IMR-90 (cell line): ENCODE results near the gene KRTAP10-7. TPM values are rescaled to one million over a fixed set of nuclear protein-coding genes. Genes with fewer than 3 reads are reported as not detected.

Experiments used
- ATAC-seq: fragments of 200-7000 bp; cut with Tn5 transposase; 2 replicates; pipeline ENCODE4 v1.9.1; 2020; ENCODE audit warnings: low read depth, mild to moderate bottlenecking, moderate library complexity
- BruUV-seq: library from RNA; stranded (reverse); fragments of 400-500 nt; replicated peaks from 2 replicates; lab custom pipeline; 2021; lab: Mats Ljungman, UMichigan
- CTCF ChIA-PET: fragments of 300-600 bp; formaldehyde crosslinking; extraction: SDS; loops from one replicate; lab custom pipeline; 2021; ENCODE audit warnings: antibody characterized with exemption; lab: Yijun Ruan, JAX
- POLR2A ChIA-PET: fragments of 300-600 bp; sonication (Branson Sonifier 250); formaldehyde crosslinking; loops from one replicate; lab custom pipeline; 2022; ENCODE audit warnings: antibody characterized with exemption; ENCODE audit not compliant: unreplicated experiment; lab: Charles Lee
- DNase-seq: peaks from one replicate; pipeline ENCODE4 v3.0.0; 2013
- H2AFZ ChIP-seq: replicated peaks from 2 replicates; pipeline ENCODE3; 2013; ENCODE audit warnings: low read length, mild to moderate bottlenecking; ENCODE audit not compliant: poor library complexity
- H2AK5ac ChIP-seq: 2 replicates; pipeline ENCODE4 v1.6.1; 2013; ENCODE audit warnings: low read depth, low read length, inconsistent platforms
- H2AK9ac ChIP-seq: replicated peaks from 2 replicates; pipeline ENCODE3; 2013; ENCODE audit warnings: mild to moderate bottlenecking, low read depth, low read length, moderate library complexity; ENCODE audit not compliant: poor library complexity
- H2BK120ac ChIP-seq: 2 replicates; pipeline ENCODE4 v1.6.1; 2013; ENCODE audit warnings: low read depth, low read length, inconsistent platforms
- H2BK15ac ChIP-seq: 3 replicates; pipeline ENCODE4 v1.6.1; 2013; ENCODE audit warnings: low read depth, low read length, inconsistent platforms
- H2BK20ac ChIP-seq: 2 replicates; pipeline ENCODE4 v1.6.1; 2013; ENCODE audit warnings: low read depth, mild to moderate bottlenecking, inconsistent platforms, low read length, moderate library complexity
- H2BK5ac ChIP-seq: 2 replicates; pipeline ENCODE4 v1.6.1; 2013; ENCODE audit warnings: mild to moderate bottlenecking, low read depth, low read length, inconsistent platforms; ENCODE audit not compliant: poor library complexity, severe bottlenecking
- H3K14ac ChIP-seq: replicated peaks from 2 replicates; pipeline ENCODE4 v1.6.1; 2013; ENCODE audit warnings: low read depth, low read length, inconsistent platforms
- H3K18ac ChIP-seq: 2 replicates; pipeline ENCODE4 v1.6.1; 2013; ENCODE audit warnings: low read depth, low read length, control low read depth
- H3K23ac ChIP-seq: 2 replicates; pipeline ENCODE4 v1.6.1; 2013; ENCODE audit warnings: low read depth, low read length, inconsistent platforms
- H3K27ac ChIP-seq: 2 replicates; pipeline ENCODE4 v1.5.1; 2013; ENCODE audit warnings: mild to moderate bottlenecking, control low read depth, low read length; ENCODE audit not compliant: insufficient read depth
- H3K27me3 ChIP-seq: 2 replicates; pipeline ENCODE4 v1.6.1; 2013; ENCODE audit warnings: low read length; ENCODE audit not compliant: control insufficient read depth, insufficient read depth
- H3K36me3 ChIP-seq: 2 replicates; pipeline ENCODE4 v1.6.1; 2013; ENCODE audit warnings: low read length, mixed read lengths; ENCODE audit not compliant: control insufficient read depth, insufficient read depth
- H3K4ac ChIP-seq: 2 replicates; pipeline ENCODE4 v1.6.1; 2013; ENCODE audit warnings: low read depth, low read length, inconsistent platforms
- H3K4me1 ChIP-seq: 2 replicates; pipeline ENCODE4 v1.6.1; 2013; ENCODE audit warnings: low read length, mixed read lengths; ENCODE audit not compliant: control insufficient read depth, insufficient read depth
- H3K4me2 ChIP-seq: 2 replicates; pipeline ENCODE4 v1.6.1; 2013; ENCODE audit warnings: low read depth, mild to moderate bottlenecking, control low read depth, low read length, moderate library complexity
- H3K4me3 ChIP-seq: 2 replicates; pipeline ENCODE4 v1.5.1; 2013; ENCODE audit warnings: low read depth, mild to moderate bottlenecking, control low read depth, low read length, moderate library complexity; ENCODE audit not compliant: insufficient read depth
- H3K56ac ChIP-seq: 2 replicates; pipeline ENCODE4 v1.6.1; 2013; ENCODE audit warnings: low read length, inconsistent platforms; ENCODE audit not compliant: insufficient read depth; ENCODE audit errors: extremely low read depth
- H3K79me1 ChIP-seq, 2 experiments: 2 replicates each; pipeline ENCODE4 v1.6.1; 2013; ENCODE audit warnings: low read length in 2 of 2, inconsistent platforms in 1 of 2, low read depth in 1 of 2
- H3K9ac ChIP-seq: 2 replicates; pipeline ENCODE4 v1.6.1; 2013; ENCODE audit warnings: low read depth, low read length, control low read depth
- H3K9me1 ChIP-seq: 2 replicates; pipeline ENCODE4 v1.6.1; 2013; ENCODE audit warnings: low read length, inconsistent platforms; ENCODE audit not compliant: insufficient read depth
- H3K9me3 ChIP-seq: 2 replicates; pipeline ENCODE4 v1.6.1; 2013; ENCODE audit warnings: low read length; ENCODE audit not compliant: control insufficient read depth, insufficient read depth
- H4K20me1 ChIP-seq: 2 replicates; pipeline ENCODE4 v1.6.1; 2013; ENCODE audit warnings: low read length, inconsistent platforms; ENCODE audit not compliant: insufficient read depth
- H4K5ac ChIP-seq: 2 replicates; pipeline ENCODE4 v1.6.1; 2013; ENCODE audit warnings: mild to moderate bottlenecking, low read depth, low read length, control low read depth
- H4K8ac ChIP-seq, 2 experiments: 2 replicates each; pipeline ENCODE4 v1.6.1; 2013; ENCODE audit warnings: low read depth in 2 of 2, low read length in 2 of 2, control low read depth in 1 of 2, inconsistent platforms in 1 of 2
- H4K91ac ChIP-seq: 2 replicates; pipeline ENCODE4 v1.6.1; 2013; ENCODE audit warnings: low read depth, low read length, inconsistent platforms; ENCODE audit not compliant: insufficient read depth
- BHLHE40 ChIP-seq: fragments of 150-350 bp; IDR thresholded peaks from 2 replicates; pipeline ENCODE4 v1.6.1; 2016; ENCODE audit warnings: mild to moderate bottlenecking, low read depth, low read length
- CEBPB ChIP-seq: IDR thresholded peaks from 2 replicates; pipeline ENCODE4 v1.6.1; 2012; ENCODE audit warnings: low read depth, low read length, improper control_type of control experiment
- CHD1 ChIP-seq: IDR thresholded peaks from 2 replicates; pipeline ENCODE4 v1.6.1; 2012; ENCODE audit warnings: low read depth, low read length, improper control_type of control experiment
- FOS ChIP-seq: fragments of 150-350 bp; IDR thresholded peaks from 2 replicates; pipeline ENCODE4 v1.6.1; 2016; ENCODE audit warnings: low read depth, low read length
- MAFK ChIP-seq: IDR thresholded peaks from 2 replicates; pipeline ENCODE4 v1.6.1; 2012; ENCODE audit warnings: low read depth, low read length, improper control_type of control experiment
- MAZ ChIP-seq: IDR thresholded peaks from 2 replicates; pipeline ENCODE4 v1.6.1; 2012; ENCODE audit warnings: low read depth, mild to moderate bottlenecking, low read length, improper control_type of control experiment, moderate library complexity, borderline replicate concordance
- NFE2L2 ChIP-seq: fragments of 150-350 bp; IDR thresholded peaks from 2 replicates; pipeline ENCODE4 v1.6.1; 2016; ENCODE audit warnings: low read depth, mild to moderate bottlenecking, low read length
- POLR2A ChIP-seq: IDR thresholded peaks from 2 replicates; pipeline ENCODE4 v1.6.1; 2012; ENCODE audit warnings: mild to moderate bottlenecking, low read depth, low read length
- RFX5 ChIP-seq: IDR thresholded peaks from 2 replicates; pipeline ENCODE4 v1.8.0; 2012; ENCODE audit warnings: low read depth, mild to moderate bottlenecking, low read length, moderate library complexity
- WGBS, 2 experiments: methylation state at CpG; one replicate each; pipeline versions ENCODE4 v1.1.5 to v1.1.7; 2013; ENCODE audit warnings: missing lambda C conversion rate in 2 of 2; ENCODE audit not compliant: insufficient read length in 1 of 2; ENCODE audit errors: extremely low coverage in 2 of 2; 5-methylcytosine and 5-hydroxymethylcytosine counted together
- dilution Hi-C: fragments of 300-500 bp; cut with HindIII; formaldehyde crosslinking; loops from one replicate; pipeline ENCODE4 v1.14.3; 2018; ENCODE audit warnings: low sequenced_read_pairs; ENCODE audit not compliant: unreplicated experiment
- in situ Hi-C: fragments of 300-500 bp; cut with MboI; formaldehyde crosslinking; loops from 3 replicates; pipeline ENCODE4 v1.14.3; 2019; ENCODE audit warnings: low sequenced_read_pairs, inconsistent platforms, mixed read lengths
- intact Hi-C: fragments of 100-400 bp; cut with micrococcal nuclease; formaldehyde crosslinking; loops from 2 replicates; pipeline ENCODE4 v1.10.0; 2022
- polyA plus RNA-seq, 3 experiments: library from polyadenylated mRNA; depleted of rRNA; stranded (reverse); fragments of >200 nt; gene quantifications; 2 replicates each; pipeline ENCODE4 v1.2.3, GENCODE V29; 2012; ENCODE audit warnings: low replicate concordance in 1 of 3
- total RNA-seq: library from RNA; depleted of rRNA; stranded (reverse); fragments of >200 nt; gene quantifications from 2 replicates; pipeline ENCODE4 v1.2.3, GENCODE V29; 2012
- TF ChIP-seq, protein P1 (sequence below): fragments of 150-350 bp; IDR thresholded peaks from 2 replicates; pipeline ENCODE4 v1.6.1; 2017; ENCODE audit warnings: mild to moderate bottlenecking, antibody characterized with exemption, low read length, low read depth
- TF ChIP-seq, protein P2 (sequence below): fragments of 150-350 bp; IDR thresholded peaks from 2 replicates; pipeline ENCODE4 v1.6.1; 2016; ENCODE audit warnings: low read depth, mild to moderate bottlenecking, low read length, moderate library complexity, borderline replicate concordance
- TF ChIP-seq, protein P3 (sequence below): conservative IDR thresholded peaks from 2 replicates; pipeline ENCODE4 v1.5.1; 2012; ENCODE audit warnings: mild to moderate bottlenecking, low read depth, low read length, improper control_type of control experiment

KRTAP10-7 gene
- total and polyA plus RNA-seq, 2 of the 4 experiments (the other 2 are of a cell fraction) = not detected

DNA sequence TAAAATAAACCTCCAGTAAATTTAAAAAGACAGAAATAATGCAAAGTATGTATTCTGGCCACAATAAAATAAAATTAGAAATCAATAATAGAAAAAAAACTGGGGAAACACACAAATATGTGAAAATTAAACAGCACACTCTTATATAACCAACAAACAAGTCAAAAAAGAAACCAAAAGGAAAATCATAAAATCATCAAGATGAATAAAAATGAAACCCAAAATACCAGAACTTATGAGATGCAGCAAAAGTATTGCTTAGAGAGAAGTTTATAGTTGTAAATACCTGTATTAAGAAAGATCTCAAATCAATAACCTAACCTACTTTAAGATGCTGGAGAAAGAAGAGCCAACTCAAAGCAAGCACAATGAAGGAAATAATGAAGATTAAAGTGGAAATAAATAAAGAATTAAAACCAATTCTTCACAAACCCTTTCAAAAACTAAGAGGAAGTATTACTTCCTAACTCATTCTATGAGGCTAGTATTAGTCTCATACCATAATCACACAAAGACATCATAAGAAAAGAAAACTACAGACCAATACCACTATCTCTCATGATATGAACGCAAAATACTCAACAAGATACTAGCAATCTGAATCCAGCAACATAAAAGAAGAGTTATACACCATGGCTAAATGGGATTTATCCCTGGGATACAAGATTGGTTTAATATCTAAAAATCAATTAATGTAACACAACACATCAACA is 35.4 kb upstream of the KRTAP10-7 start:
- Histone ChIP-seq H2BK5ac (no peak overlapping the region), H4K20me1 (no peaks in the 10 kb centered on the region), H3K4me2 (no peak overlapping the region), H3K23ac (no peak overlapping the region), H3K4ac (no peak overlapping the region), H3K27me3 (no peaks in the 10 kb centered on the region; the same call in 1 of the 2 replicates), H2AFZ (no peak overlapping the region), H3K79me1 (no peaks in the 10 kb centered on the region), H3K9ac (no peak overlapping the region), H2BK120ac (no peak overlapping the region), H3K4me3 (no peak overlapping the region), H3K14ac (no peak overlapping the region), H3K18ac (no peak overlapping the region), H3K36me3 (no peaks in the 10 kb centered on the region), H2BK20ac (no peak overlapping the region), H3K27ac (no peak overlapping the region), H2AK5ac (no peak overlapping the region), H4K5ac (no peak overlapping the region), H2BK15ac (no peak overlapping the region), H3K9me1 (no peaks in the 10 kb centered on the region), H2AK9ac (no peak overlapping the region), H3K9me3 (no peaks in the 10 kb centered on the region), H4K8ac (no peak overlapping the region), H3K56ac (no peak overlapping the region), H3K4me1 (no peaks in the 10 kb centered on the region), H4K91ac (no peak overlapping the region)
- TF ChIP-seq CEBPB (no peak), BHLHE40 (no peak), MAZ (no peak), MAFK (no peak), FOS (no peak), CHD1 (no peak), POLR2A (no peak), RFX5 (no peak), NFE2L2 (no peak)
- TF ChIP-seq, protein P1, sequence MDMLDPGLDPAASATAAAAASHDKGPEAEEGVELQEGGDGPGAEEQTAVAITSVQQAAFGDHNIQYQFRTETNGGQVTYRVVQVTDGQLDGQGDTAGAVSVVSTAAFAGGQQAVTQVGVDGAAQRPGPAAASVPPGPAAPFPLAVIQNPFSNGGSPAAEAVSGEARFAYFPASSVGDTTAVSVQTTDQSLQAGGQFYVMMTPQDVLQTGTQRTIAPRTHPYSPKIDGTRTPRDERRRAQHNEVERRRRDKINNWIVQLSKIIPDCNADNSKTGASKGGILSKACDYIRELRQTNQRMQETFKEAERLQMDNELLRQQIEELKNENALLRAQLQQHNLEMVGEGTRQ = no peak
- TF ChIP-seq, protein P2, sequence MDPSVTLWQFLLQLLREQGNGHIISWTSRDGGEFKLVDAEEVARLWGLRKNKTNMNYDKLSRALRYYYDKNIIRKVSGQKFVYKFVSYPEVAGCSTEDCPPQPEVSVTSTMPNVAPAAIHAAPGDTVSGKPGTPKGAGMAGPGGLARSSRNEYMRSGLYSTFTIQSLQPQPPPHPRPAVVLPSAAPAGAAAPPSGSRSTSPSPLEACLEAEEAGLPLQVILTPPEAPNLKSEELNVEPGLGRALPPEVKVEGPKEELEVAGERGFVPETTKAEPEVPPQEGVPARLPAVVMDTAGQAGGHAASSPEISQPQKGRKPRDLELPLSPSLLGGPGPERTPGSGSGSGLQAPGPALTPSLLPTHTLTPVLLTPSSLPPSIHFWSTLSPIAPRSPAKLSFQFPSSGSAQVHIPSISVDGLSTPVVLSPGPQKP = no peak
- TF ChIP-seq, protein P3, sequence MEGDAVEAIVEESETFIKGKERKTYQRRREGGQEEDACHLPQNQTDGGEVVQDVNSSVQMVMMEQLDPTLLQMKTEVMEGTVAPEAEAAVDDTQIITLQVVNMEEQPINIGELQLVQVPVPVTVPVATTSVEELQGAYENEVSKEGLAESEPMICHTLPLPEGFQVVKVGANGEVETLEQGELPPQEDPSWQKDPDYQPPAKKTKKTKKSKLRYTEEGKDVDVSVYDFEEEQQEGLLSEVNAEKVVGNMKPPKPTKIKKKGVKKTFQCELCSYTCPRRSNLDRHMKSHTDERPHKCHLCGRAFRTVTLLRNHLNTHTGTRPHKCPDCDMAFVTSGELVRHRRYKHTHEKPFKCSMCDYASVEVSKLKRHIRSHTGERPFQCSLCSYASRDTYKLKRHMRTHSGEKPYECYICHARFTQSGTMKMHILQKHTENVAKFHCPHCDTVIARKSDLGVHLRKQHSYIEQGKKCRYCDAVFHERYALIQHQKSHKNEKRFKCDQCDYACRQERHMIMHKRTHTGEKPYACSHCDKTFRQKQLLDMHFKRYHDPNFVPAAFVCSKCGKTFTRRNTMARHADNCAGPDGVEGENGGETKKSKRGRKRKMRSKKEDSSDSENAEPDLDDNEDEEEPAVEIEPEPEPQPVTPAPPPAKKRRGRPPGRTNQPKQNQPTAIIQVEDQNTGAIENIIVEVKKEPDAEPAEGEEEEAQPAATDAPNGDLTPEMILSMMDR = no peak
- ChIA-PET CTCF (no interaction called here), POLR2A (no interaction called here)
- dilution Hi-C loops = no loop called here
- ATAC-seq = no peak
- in situ Hi-C loops = no loop called here
- BruUV-seq = no TSS peak
- DNase-seq = no peak
- no CpG with 5 or more reads among the region's 1 CpG for WGBS, 2 experiments
- intact Hi-C loops = no loop called here
